ENCODE data around the gene USP31. TPM values are rescaled to one million over a fixed set of nuclear protein-coding genes. Genes with fewer than 3 reads are reported as not detected.

Gene USP31
- total and polyA plus RNA-seq, 2 of the 8 experiments (the other 6 are each of a cell fraction or from before 2014, with no cell fraction given), result 6.7 to 19.0 TPM

DNA sequence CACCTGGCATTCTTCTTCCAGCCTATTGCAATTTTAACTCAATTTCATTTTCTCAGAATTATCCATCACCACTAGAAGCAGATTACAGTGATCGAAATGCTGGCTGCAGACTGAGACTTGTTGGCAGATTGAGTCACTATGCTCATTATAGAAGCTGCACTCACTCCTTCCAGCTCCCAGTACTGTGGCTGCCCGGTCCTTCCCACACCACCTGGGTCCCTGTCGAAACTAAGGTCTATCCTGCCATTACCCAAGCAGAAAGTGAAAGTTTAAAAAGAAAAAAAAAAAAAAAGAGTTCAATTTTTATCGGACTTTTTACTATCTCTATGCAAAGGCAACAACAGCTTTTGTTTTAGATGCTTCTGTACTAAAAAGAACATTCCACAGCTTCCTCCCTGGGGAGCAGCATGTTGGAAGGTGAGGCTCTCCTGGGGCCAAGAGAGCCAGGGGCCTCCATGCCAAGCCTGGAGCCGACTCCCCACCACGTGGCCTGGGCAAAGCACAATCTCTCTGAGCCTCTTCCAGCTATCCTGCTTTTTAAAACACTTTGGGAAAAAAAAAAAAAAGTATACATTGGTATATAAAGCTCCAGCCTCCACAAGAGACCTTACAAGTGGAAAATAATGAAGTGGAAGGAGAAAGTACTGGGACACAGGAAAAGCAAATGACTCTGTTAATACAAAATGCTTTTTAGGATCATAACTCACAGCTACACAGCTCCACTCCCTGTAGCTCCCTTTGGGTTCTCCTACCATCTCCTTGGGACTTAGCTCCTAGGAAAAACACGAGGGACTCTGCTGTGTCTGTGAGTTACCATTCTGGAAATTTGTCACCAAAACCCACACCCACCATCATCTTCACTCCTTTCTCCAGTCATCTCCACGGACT, 77.8 kb downstream of the USP31 start:
- no peaks in the 10 kb centered on the region for H3K4me1 ChIP-seq (replicated peaks in 1 of 4; ENCODE audit: control insufficient read depth in 3 of 4, insufficient read depth in 4 of 4, low read length in 3 of 4)
- no peak overlapping the region for H3K4me3 ChIP-seq (ENCODE audit: extremely low read depth in 1 of 4, insufficient read depth in 2 of 4, low read depth in 3 of 4, low read length in 4 of 4)
- H3K14ac ChIP-seq (ENCODE audit: insufficient read length), result no peak overlapping the region
- H3K9me3 ChIP-seq (ENCODE audit: insufficient read depth in 2 of 2, low read depth in 1 of 2, low read length in 1 of 2), result no peaks in the 10 kb centered on the region
- no peaks in the 10 kb centered on the region for H3K23me2 ChIP-seq (ENCODE audit: low read depth, low read length)
- no peak overlapping the region for H2BK12ac ChIP-seq (ENCODE audit: low read depth, low read length)
- no peak overlapping the region for H2BK15ac ChIP-seq (ENCODE audit: low read length)
- no peak overlapping the region for H3K56ac ChIP-seq (replicated peaks; ENCODE audit: insufficient read length, low read depth, low read length)
- no peak overlapping the region for H2BK5ac ChIP-seq (ENCODE audit: low read depth, low read length)
- no peaks in the 10 kb centered on the region for H3K79me2 ChIP-seq (ENCODE audit: control insufficient read depth in 1 of 2, insufficient read depth in 2 of 2, low read length in 2 of 2)
- no peaks in the 10 kb centered on the region; the same call in 1 of the 2 replicates for H3K79me1 ChIP-seq (ENCODE audit: low read depth, low read length)
- no peak overlapping the region for H3K23ac ChIP-seq (ENCODE audit: insufficient read length)
- H4K20me1 ChIP-seq (replicated peaks in 1 of 2; ENCODE audit: control insufficient read depth in 1 of 2, insufficient read depth in 2 of 2, low read length in 2 of 2), result peaks cover 1 to 5% of the 10 kb centered on the region in 2 experiments
- no peaks in the 10 kb centered on the region for H3K27me3 ChIP-seq (replicated peaks in 1 of 4; ENCODE audit: control insufficient read depth in 3 of 4, extremely low read depth in 1 of 4, insufficient read depth in 3 of 4, low read length in 3 of 4)
- POLR2A ChIA-PET (ENCODE audit: partially characterized antibody), result no interaction called here
- CTCF ChIA-PET (ENCODE audit: partially characterized antibody), result interaction anchor here (0.6 to 3.6 kb wide), 8 partner anchors 9 to 365 kb away, joined by 3 to 22 read pairs (median 3); no protein-coding TSS in a partner anchor
- no peak overlapping the region for H4K8ac ChIP-seq (ENCODE audit: extremely low read depth, insufficient read depth, low read length)
- H2BK20ac ChIP-seq (ENCODE audit: low read length), result no peak overlapping the region
- no peak overlapping the region for H2BK120ac ChIP-seq (replicated peaks; ENCODE audit: low read depth, low read length)
- H2AK5ac ChIP-seq (ENCODE audit: low read depth, low read length), result no peak overlapping the region
- no peak overlapping the region for H4K5ac ChIP-seq (ENCODE audit: insufficient read length, low read depth, low read length)
- H3K27ac ChIP-seq (ENCODE audit: low read depth, low read length), result no peak overlapping the region
- FAIRE-seq (no peak), DNase-seq (ENCODE audit: low read depth in 1 of 2, low spot score in 2 of 2) (no peak)
- no peak overlapping the region for H3K18ac ChIP-seq (ENCODE audit: extremely low read depth, low read length)
- H3K9ac ChIP-seq (replicated peaks in 1 of 4; ENCODE audit: extremely low read depth in 1 of 4, low read depth in 3 of 4, low read length in 3 of 4), result no peak overlapping the region
- 87% methylated on average over 8 of the region's 8 CpGs; no CpG with 5 or more reads in 1 of the 2 experiments for WGBS, 2 experiments (ENCODE audit: extremely low coverage in 1 of 2, insufficient coverage in 1 of 2, insufficient read length in 1 of 2, insufficient replicate concordance in 2 of 2, low coverage in 1 of 2, low lambda C conversion rate in 2 of 2, missing lambda C conversion rate in 1 of 2)
- peaks cover 4 to 45% (median 32%) of the 10 kb centered on the region in 4 experiments; a peak in 7 of 8 replicates for H3K36me3 ChIP-seq (ENCODE audit: control insufficient read depth in 2 of 4, insufficient read depth in 4 of 4, low read length in 3 of 4)
- no peak overlapping the region for H4K91ac ChIP-seq (replicated peaks; ENCODE audit: insufficient read length, low read length)
- H3K4me2 ChIP-seq (ENCODE audit: insufficient read depth in 1 of 2, low read depth in 2 of 2, low read length in 2 of 2), result no peak overlapping the region
- H3K4ac ChIP-seq (replicated peaks; ENCODE audit: insufficient read length, low read depth, low read length), result no peak overlapping the region
- no peak overlapping the region for H2AFZ ChIP-seq (ENCODE audit: low read length)
- TF ChIP-seq YY1 (IDR thresholded peaks at IDR 0.05; ENCODE audit: low read depth, low read length) (no peak), CHD1 (IDR thresholded peaks at IDR 0.05; ENCODE audit: low read depth, low read length) (no peak), TEAD4 (IDR thresholded peaks at IDR 0.05; ENCODE audit: low read depth, low read length) (no peak), KDM1A (IDR thresholded peaks at IDR 0.05; ENCODE audit: borderline replicate concordance, low read length) (no peak), SP2 (IDR thresholded peaks at IDR 0.05; ENCODE audit: low read length) (no peak), GABPA (IDR thresholded peaks at IDR 0.05; ENCODE audit: borderline replicate concordance, insufficient read depth, low read length) (no peak), EGR1 (IDR thresholded peaks at IDR 0.05; ENCODE audit: borderline replicate concordance, low read depth, low read length) (no peak), RFX5 (IDR thresholded peaks at IDR 0.05; ENCODE audit: borderline replicate concordance, low read depth, low read length) (no peak), SIRT6 (IDR thresholded peaks at IDR 0.05; ENCODE audit: low read length) (no peak), TAF1 (IDR thresholded peaks at IDR 0.05; ENCODE audit: low read depth, low read length) (no peak), SIX5 (IDR thresholded peaks at IDR 0.05; ENCODE audit: low read depth, low read length) (no peak)
- TF ChIP-seq, protein P1, sequence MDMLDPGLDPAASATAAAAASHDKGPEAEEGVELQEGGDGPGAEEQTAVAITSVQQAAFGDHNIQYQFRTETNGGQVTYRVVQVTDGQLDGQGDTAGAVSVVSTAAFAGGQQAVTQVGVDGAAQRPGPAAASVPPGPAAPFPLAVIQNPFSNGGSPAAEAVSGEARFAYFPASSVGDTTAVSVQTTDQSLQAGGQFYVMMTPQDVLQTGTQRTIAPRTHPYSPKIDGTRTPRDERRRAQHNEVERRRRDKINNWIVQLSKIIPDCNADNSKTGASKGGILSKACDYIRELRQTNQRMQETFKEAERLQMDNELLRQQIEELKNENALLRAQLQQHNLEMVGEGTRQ (IDR thresholded peaks at IDR 0.05; ENCODE audit: low read length), result no peak
